Inferior parietal cortex (tissue), 1 donor: ENCODE data around the gene FAM193A.
"Not testable (repeated sequence)": the region's sequence is repeated elsewhere in the genome, so short reads cannot be mapped to it uniquely, and the experiment has no call there.

Experiments
- DNase-seq: peaks from one replicate; pipeline ENCODE4 v3.0.0-alpha.2; 2016; ENCODE audit errors: extremely low spot score

FAM193A gene, protein sequence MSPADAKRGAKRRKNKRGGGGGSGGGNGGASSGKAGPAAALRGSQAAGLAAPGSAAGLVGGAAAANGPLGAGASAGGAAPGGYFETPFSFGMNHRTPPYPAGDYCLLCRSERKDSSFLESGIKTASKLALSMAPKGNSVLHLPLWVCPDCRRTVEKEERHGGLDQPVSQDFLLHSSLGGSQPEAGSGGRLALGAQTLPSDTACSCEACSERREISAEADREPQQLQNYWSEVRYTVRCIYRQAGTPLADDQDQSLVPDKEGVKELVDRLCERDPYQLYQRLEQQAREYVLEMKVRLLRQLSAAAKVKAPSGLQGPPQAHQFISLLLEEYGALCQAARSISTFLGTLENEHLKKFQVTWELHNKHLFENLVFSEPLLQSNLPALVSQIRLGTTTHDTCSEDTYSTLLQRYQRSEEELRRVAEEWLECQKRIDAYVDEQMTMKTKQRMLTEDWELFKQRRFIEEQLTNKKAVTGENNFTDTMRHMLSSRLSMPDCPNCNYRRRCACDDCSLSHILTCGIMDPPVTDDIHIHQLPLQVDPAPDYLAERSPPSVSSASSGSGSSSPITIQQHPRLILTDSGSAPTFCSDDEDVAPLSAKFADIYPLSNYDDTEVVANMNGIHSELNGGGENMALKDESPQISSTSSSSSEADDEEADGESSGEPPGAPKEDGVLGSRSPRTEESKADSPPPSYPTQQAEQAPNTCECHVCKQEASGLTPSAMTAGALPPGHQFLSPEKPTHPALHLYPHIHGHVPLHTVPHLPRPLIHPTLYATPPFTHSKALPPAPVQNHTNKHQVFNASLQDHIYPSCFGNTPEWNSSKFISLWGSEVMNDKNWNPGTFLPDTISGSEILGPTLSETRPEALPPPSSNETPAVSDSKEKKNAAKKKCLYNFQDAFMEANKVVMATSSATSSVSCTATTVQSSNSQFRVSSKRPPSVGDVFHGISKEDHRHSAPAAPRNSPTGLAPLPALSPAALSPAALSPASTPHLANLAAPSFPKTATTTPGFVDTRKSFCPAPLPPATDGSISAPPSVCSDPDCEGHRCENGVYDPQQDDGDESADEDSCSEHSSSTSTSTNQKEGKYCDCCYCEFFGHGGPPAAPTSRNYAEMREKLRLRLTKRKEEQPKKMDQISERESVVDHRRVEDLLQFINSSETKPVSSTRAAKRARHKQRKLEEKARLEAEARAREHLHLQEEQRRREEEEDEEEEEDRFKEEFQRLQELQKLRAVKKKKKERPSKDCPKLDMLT (N-terminal part only)

DNA sequence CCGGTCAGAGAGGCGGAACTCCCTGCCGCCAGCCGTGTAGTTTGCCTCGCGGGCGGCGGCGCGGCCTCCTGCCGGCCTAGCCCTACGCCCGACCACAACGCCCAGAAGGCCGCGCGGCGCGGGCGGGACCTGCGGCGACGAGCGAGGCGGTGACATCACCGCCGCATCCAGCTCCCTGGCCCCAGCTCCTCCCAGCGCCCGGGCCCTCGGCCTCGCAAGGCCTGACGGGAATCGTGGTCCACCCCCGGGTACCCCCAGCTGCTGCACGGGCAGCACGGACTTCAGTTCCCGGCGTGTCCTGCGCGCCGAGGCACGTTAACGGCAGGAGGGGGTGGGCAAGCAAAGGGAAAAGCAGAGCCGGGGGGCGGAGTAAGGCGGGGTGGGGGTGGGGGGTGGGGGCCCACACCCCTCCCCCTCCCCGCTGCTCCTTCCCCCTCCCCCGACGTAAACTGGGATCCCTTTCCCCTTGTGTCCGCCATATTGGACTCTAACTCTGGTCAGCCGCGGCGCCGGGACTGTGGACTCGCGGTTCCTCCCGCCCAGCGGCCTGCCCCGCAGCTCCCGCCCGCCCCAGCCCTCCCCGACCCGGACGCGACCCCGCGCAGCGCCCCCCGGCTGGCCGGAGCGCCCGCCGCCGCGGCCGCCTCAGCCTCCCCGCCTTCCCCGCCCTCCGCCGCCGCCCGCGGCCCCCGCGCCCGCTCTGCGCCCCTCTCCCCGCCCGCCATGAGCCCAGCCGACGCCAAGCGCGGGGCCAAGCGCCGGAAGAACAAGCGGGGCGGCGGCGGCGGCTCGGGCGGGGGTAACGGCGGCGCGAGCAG is at the start of gene FAM193A:
Gene FAM193A (plus strand): TSS at position 455 of the 818 bp plus-strand sequence. CDS start 269 bp downstream, at position 724.
- DNase-seq = peak; percentile 97

DNA sequence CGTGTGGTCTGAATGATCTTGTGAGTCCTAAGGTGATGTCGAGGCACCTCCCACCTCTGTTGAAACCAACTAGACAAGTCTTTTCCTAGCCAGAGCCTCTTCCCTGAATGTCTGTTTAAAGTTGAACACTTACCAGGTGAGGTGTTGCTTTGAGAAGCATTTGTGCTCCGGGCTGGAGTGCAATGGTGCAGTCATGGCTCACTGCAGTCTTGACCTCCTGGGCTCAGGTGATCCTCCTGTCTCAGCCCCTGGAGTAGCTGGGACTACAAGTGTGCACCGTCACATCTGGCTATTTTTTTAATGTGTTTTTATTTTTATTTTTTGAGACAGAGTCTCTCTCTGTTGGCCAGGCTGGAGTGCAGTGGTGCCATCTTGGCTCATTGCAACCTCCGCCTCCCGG is 49.5 kb upstream of the FAM193A start:
- DNase-seq = no peak

DNA sequence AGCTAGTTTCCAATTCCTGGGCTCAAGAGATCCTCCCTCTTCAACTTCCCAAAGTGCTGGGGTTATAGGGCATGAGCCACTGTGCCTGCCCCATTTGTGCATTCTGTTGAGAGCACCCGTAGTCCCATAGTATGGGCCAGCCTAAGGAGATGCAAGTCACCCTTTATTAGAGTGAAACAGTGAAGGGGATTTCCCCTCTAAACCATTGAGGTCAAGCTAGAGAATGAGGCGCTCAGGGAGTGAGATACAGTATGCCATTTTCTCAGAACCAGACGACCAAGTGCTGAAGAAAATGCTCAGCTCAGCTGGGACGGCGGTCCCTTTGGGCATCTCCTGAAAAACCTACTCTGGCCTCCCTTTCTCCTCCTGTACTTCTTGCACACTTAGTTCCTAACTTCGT is 48.8 kb upstream of the FAM193A start:
- DNase-seq = no peak

DNA sequence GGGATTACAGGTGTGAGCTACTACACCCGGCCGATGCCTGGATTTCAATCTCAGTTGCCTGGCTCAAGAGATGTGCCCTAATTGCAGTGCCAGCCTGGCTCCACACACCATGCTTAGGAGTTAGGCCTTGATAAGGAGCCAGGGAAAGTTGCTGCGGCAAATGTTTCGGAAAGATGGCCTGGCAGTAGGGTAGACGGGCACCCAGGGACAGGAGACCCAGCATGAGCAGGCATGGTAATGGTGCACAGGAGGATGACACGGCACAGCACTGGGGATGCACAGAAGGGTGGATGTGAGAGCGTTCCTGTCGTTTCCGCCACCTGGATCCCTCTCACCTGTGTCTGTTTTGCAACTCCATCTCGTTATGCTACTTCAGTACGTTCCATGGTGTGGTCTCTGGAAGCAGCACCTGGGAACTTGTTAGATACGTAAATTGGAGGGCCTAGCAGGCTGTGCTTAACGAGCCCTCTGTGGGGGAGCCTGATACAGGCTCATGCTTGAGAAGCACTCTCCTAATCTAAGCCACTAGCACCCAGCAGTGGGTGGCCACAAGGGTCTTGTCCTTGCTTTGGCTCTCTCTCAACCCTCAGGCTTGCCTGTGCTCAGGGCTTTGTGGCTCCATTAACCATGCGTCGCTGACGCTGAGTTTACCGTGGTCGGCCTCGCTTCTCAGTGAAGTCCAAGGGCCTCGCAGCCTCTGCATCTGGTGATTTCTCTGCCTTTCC is 47.2 kb upstream of the FAM193A start:
- DNase-seq = no peak

DNA sequence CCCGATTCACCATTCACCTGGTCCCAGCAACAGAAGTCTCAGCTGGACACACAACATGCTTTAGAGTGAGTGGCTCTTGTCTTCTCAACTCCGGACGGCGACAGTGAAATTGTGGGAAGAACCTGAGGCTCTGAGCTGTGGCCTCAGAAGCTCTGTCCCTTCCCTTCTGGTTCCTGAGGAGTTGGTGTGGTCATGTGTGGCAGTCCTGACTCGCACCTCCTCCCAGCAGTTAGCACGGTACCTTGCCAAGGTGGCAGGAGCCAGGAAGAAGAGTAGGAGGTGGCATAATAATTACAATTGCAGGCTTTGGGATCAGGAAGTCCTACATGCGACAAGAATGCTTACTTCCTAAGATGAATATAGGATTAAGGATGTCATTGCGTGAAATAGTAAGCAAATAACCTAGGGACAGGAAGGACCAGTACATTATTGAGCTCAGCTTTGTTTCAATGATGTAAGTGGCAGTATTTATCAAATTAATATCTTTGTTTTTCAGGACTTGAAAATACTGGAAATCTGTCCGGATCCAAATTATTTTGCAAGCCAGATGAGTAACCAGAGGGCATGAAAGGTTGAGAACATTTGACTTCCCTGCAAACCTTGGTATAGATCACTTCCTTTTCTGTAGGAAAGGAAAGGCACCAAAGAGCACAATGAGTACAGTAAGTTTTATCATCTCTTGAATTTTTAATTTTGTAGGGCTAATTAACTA is 46.5 kb upstream of the FAM193A start:
- DNase-seq = no peak

DNA sequence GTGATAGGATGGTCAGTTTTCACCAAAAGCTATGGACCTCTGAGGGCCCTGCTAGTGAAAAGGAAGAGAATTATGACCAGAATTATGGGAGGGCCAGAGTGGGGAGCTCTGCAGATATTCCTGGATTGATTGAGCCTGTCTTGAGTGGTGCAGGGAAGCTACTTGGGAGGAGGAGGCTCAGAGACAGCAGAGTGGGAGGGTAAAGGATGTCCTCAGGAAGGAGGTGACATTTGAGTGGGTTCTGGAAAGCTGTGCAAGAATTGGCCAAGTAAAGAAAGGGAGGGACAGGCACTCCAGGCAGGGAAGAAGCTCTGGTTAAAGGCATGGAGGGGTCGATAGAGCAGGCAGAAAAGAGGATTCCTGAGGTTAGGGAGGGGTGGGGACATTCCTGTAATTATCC is 43.5 kb upstream of the FAM193A start:
- DNase-seq = no peak

DNA sequence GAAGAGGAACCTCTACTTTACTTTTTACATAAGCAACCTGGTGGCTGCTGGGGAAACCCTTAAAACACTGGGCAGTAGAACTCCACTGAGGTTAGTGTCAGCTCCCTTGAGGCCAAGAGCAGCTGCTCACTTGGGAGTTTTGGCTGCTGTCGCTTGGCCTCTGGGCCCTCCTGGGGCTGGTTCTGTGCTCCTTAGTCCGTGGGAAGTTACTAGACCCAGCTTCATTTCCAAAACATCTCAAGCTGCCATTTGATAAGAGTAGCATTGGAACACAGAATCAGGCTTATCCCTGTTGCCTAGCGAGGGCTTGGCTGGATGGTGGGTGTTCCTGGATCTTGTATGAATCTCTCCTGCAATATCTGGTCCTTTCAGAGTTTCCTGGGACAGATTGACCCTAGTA is 41.5 kb upstream of the FAM193A start:
- DNase-seq = no peak

DNA sequence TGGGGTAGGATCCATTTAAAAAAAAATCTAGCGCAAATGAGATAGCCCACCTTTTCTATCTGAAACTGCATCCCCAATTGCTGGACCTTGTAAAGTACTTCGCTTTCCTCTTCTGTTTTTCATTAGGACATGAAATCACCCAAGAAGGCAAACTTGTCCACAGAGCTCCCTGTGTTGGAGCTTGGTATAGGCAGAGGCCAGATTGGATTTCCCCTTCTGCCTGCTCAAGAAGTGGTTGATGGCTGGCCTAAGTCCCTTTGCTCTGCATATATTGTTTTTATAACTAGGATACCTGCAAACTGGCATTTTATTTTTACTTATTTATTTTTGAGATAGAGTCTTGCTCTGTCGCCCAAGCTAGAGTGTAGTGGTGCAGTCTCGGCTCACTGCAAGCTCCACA is 39.1 kb upstream of the FAM193A start:
- DNase-seq = no peak

DNA sequence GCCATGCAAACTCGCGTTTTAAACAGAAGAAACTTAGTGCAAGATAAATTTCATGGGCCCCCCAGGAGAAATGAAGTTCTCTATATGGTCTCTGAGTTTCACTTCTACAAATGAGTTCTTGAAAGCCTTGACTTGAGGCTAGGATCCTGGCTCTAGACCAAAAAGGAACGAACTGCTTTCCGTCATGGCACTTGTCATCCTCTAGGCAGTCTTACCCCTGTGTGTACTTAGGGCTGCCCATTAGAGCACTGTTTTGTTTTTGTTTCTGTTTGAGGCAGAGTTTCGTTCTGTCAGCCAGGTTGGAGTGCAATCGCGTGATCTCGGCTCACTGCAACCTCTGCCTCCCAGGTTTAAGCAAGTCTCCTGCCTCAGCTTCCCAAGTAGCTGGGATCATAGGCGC is 38.5 kb upstream of the FAM193A start:
- DNase-seq = no peak

DNA sequence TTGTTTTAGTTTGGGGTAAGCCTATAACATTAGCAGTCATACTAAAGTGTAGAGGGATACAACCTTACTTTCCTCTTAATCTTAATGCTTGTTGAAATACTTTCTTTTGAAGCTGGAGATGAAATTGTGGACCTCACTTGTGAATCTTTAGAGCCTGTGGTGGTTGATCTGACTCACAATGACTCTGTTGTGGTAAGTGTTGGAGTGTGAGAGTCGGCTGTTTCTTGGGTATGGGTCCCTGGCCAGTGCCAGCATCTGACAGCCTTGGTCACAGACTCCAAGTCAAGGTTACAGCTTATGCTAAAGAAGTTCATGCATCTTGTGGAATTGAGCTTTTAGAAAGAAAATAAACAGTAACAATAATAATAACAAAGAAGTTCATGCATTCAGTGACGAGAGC is 35.9 kb upstream of the FAM193A start:
- no peak for DNase-seq

DNA sequence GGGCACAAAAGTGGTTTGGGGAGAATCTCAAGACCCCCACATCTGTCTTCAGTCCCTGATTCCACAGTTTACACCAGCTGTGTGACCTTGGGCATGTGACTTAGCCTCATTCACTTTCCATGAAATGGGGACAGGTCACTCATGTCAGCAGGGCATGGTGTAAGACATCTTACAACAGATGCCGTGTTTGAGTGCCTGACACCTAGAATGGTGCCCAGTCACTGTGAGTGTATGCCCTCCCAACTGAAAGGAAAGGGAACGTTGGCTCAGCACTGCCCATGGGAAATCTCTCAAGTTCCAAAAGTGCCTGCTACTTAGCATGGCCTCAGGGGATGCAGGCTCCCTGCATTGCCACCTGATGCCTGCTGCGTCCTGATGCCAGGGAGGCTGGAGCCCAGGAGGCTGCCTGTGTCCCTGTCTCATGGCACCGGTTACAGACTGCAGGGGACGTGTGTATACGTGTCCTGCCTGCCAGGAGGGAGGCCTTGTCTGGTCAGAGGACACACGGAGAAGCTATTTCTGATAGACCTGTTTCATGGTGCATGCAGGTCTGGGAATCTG is 35.3 kb upstream of the FAM193A start:
- no peak for DNase-seq

DNA sequence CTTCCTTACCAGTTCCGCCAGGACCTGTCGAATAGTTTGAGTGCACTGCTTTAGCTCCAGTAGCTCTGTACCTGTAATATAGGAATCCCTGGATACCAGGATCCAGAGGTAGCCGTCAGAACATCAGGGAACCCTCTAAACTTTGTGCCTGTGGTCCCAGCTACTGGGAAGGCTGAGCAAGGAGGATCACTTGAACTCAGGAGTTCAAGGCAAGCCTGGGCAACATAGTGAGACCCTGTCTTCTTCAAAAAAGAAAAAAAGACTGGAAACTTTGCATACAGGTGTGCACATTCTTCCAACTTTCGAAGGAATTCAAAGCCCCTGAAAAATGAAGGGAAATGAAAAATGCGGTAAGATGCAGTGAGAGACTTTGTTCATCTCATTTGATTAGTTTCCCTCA is 32.6 kb upstream of the FAM193A start:
- no peak for DNase-seq

DNA sequence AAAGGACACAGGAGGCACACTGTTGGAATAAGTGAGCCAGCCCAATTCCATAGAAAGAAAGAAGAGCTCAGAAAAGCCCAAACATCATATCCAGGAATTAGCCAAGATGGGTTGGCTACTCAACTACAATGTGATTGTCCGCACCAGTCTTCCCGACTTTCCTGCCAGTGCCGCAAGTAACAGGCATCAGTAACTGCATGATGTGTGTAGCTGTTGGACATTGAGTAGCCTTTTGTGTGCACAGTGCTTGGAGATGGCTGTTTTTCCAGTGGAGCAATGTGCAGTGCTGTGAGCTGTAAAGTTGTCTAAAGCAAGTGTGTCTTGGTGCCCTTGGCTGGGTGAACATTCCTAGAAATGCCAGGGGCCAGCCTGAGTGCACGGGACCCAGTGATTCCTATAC is 29.2 kb upstream of the FAM193A start:
- DNase-seq = no peak

DNA sequence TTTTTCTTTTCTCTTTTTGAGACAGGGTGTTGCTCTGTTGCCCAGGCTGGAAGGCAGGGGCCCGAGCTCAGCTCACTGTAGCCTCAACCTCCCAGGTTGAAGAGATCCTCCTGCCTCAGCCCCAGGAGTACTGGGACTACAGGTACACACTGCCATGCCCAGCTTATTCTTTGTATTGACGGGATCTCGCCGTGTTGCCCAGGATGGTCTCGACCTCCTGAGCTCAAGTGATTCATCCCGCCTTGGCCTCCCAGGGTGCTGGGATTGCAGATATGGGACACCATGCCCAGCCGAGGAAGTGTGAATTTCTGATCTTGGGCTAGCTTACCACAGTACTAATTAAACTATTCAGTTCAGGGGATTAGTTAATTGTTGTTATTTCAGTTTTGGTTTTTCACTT is 28.6 kb upstream of the FAM193A start:
- DNase-seq = no peak

DNA sequence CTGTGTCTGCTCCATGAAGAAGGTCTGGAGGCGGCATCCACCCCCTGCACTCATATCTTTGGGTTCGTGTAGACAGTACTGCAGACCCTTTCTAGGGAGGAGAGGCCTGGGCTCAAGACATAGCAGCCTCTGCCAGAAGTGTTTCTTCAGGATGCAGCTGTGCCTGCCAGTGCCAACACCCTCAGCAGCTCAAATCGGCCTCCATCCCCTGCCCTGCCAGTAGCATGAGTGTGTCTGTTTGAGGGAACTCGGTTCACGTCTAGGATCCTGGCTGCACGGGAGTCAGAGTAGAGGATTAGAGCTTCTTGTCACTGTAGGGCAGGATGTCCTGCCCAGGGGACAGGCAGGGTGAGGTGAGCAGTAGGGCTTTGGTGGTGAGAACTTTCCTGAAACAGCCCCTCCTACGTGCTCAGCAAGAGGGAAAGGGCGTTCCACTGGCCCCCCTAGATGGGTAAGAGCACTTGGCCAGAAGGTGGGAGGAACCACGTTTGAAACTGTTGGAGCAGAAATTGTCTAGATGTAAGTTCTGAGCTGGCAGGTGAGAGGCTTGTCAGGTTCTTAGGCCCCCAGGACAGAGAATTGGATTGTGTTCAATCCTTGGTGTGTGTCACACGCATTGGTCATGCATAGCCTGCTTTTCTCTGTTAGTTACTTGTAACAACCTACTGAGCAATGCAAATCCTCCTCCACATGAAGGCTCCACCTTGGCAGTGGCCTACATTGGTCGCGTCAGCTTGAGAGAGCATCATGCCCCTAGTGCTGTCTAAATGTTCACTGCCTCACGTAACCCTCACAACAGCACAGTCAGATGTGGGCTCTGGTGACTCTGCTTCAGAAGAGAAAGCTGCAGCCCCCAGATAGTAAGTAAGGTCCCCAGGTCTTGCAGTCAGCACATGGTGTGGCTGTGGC is 25.8 kb upstream of the FAM193A start:
- DNase-seq = peak; percentile 9

DNA sequence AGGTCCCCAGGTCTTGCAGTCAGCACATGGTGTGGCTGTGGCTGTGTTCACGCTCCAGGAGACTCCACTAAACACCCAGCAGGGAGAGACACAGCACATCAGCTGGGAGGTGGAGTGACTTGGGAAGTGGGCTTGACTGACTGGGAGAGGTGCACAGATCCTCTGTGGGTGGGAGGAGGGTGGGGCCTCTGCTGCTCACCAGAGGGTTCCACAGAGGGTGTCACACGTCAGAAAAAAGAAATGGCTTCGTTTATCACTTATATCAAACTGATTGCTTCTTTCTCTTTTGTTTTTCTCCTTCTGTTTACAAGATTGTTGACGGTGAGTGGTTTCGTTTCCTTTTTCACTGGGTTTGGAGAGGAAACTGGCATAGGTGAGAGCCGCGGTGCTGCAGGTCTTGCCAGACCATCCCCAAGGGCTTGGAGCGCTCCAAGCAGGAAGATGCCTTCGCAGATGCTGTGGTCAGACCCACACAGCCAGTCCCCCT is 24.8 kb upstream of the FAM193A start:
- DNase-seq = no peak

DNA sequence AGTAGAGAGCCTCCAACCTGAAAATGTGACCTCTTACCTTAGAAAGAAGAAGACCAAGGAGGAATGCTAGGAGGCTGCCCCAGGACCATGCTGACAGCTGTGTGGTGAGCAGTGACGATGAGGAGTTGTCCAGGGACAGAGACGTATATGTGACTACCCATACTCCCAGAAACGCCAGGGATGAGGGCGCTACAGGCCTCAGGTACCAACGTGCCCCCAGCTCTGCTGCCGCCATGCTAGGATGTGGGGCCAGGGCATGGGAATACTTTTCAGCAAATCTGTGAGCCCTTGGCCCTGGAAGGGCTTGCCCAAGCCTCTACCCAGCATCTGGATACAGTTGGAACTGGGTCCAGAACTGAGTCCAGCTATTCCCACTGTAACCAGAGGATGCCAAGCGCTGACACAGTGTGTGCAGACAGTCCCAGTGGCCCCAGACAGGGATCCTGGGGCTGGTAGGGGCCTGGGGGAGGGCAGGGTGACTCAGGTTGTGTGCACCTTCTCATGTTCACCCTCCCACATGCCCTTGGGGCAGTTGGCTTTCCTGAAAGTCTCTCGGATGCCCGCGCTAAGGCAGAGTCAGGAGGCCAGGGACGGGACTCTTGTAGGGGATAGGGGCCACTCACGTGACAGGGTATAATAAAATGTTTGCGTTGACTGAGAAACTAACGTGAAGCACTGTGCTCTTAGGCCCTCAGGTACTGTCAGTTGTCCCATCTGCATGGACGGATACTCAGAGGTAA is 23.9 kb upstream of the FAM193A start:
- DNase-seq = no peak

DNA sequence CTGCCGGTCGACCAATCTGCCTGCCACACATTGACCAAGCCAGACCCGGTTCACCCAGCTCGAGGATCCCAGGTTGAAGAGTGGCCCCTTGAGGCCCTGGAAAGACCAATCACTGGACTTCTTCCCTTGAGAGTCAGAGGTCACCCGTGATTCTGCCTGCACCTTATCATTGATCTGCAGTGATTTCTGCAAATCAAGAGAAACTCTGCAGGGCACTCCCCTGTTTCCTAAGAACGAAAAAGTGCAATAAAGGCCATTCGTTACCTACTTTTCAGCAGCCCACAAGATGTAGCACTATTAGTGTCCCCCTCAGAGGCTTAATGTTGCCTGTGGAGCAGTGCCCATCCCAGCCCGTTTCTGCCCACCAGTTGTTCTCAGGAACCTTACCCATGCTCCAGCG is 22.3 kb upstream of the FAM193A start:
- DNase-seq = not testable (repeated sequence)
